ENCODE measurements around the gene HINFP. TPM values are rescaled to one million over a fixed set of nuclear protein-coding genes. Genes with fewer than 3 reads are reported as not detected.

HINFP gene
- total RNA-seq, 1 experiment from 2014 or later, result 42.4 TPM

DNA sequence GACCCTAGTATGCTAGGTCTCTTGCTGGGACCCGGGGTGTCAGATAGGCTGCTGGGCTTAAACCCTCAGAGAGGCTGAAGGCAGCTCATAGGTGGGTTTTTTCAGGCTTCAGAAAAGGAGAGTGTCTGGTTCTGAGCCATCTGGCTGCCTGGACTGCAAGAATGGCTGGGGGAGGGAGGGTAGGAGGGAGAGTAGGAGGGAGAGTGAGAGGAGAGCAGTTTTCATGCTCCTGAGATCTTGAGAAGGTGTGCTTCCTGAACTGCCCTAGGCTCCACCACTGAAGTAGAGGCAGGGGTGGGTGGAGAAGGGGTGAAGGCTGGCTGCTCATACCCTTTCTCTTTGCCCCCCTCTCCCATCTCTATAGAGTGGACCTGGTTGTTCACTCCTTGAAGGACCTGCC is 32.1 kb upstream of the HINFP start:
- Histone ChIP-seq H3K4me2 (ENCODE audit: insufficient read depth, insufficient read length, low read length) (no peak overlapping the region), H3K27me3 (ENCODE audit: insufficient read depth, low read length) (no peaks in the 10 kb centered on the region), H3K9me3 (ENCODE audit: control insufficient read depth, low read depth, low read length) (no peaks in the 10 kb centered on the region), H4K8ac (replicated peaks; ENCODE audit: insufficient read length, low read depth, low read length) (no peak overlapping the region), H3K79me2 (ENCODE audit: insufficient read depth, low read length) (peaks cover 13% of the 10 kb centered on the region; the same call in 1 of the 2 replicates), H3K4ac (ENCODE audit: low read depth, low read length) (no peak overlapping the region), H3K23me2 (ENCODE audit: insufficient read length, low read depth, low read length, poor library complexity, severe bottlenecking) (peaks cover 18% of the 10 kb centered on the region), H4K5ac (ENCODE audit: insufficient read length, low read depth, low read length) (no peak overlapping the region), H2BK12ac (ENCODE audit: insufficient read length, low read depth, low read length) (no peak overlapping the region), H2BK5ac (ENCODE audit: insufficient read length, low read length) (no peak overlapping the region), H2BK20ac (ENCODE audit: low read depth, low read length, poor library complexity, severe bottlenecking) (no peak overlapping the region), H4K91ac (ENCODE audit: insufficient read length, low read depth, low read length) (no peak overlapping the region), H4K20me1 (ENCODE audit: control insufficient read depth, insufficient read depth, insufficient read length) (no peaks in the 10 kb centered on the region), H2AK5ac (ENCODE audit: insufficient read length, low read length) (no peak overlapping the region), H3K27ac (ENCODE audit: insufficient read length, low read depth, low read length) (no peak overlapping the region), H3K79me1 (ENCODE audit: insufficient read depth, low read depth, low read length, poor library complexity, severe bottlenecking) (no peaks in the 10 kb centered on the region), H2AFZ (ENCODE audit: low read length) (no peak overlapping the region), H2BK120ac (ENCODE audit: low read depth, low read length, poor library complexity, severe bottlenecking) (no peak overlapping the region), H2BK15ac (ENCODE audit: low read depth, low read length) (no peak overlapping the region), H3K4me1 (ENCODE audit: insufficient read depth, low read length) (no peaks in the 10 kb centered on the region; the same call in 1 of the 2 replicates), H3K18ac (ENCODE audit: insufficient read length, low read depth, low read length) (no peak overlapping the region), H3K14ac (ENCODE audit: insufficient read depth, low read length) (no peak overlapping the region), H3K23ac (ENCODE audit: insufficient read length, low read depth, low read length) (no peak overlapping the region), H3K9ac (ENCODE audit: extremely low read depth, insufficient read length, low read length) (no peak overlapping the region), H3T11ph (ENCODE audit: low read length) (no peak overlapping the region), H3K56ac (ENCODE audit: insufficient read length, low read depth, low read length) (no peak overlapping the region)
- Mint-ChIP-seq H3K4me3 (no peak overlapping the region), H3K9me3 (no peaks in the 10 kb centered on the region; a peak in 1 of 5 replicates), H3K36me3 (ENCODE audit: insufficient read depth in 1 of 3, low read depth in 3 of 3) (peaks cover 17 to 38% (median 33%) of the 10 kb centered on the region in 3 experiments), H3K27me3 (ENCODE audit: low read depth) (no peaks in the 10 kb centered on the region), H3K4me1 (peaks cover 27 to 33% of the 10 kb centered on the region in 2 experiments), H3K27ac (no peak overlapping the region)
- WGBS (ENCODE audit: extremely low coverage, insufficient read length, low lambda C conversion rate), result no CpG with 5 or more reads among the region's 1 CpG
- no peak for DNase-seq
- TF ChIP-seq, protein P1, sequence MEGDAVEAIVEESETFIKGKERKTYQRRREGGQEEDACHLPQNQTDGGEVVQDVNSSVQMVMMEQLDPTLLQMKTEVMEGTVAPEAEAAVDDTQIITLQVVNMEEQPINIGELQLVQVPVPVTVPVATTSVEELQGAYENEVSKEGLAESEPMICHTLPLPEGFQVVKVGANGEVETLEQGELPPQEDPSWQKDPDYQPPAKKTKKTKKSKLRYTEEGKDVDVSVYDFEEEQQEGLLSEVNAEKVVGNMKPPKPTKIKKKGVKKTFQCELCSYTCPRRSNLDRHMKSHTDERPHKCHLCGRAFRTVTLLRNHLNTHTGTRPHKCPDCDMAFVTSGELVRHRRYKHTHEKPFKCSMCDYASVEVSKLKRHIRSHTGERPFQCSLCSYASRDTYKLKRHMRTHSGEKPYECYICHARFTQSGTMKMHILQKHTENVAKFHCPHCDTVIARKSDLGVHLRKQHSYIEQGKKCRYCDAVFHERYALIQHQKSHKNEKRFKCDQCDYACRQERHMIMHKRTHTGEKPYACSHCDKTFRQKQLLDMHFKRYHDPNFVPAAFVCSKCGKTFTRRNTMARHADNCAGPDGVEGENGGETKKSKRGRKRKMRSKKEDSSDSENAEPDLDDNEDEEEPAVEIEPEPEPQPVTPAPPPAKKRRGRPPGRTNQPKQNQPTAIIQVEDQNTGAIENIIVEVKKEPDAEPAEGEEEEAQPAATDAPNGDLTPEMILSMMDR (conservative IDR thresholded peaks at IDR 0.05), result no peak

Data from H9 (cell line).